Mesenchymal stem cell (in vitro differentiated cells and primary cell): ENCODE data around the gene WNT11.

ENCODE experiments used
- DNase-seq: peaks from one replicate; pipeline ENCODE4 v3.0.0-alpha.2; 2013
- H2AFZ ChIP-seq: one replicate; pipeline ENCODE4 v1.6.1; 2013; ENCODE audit warnings: low read depth, mild to moderate bottlenecking, control low read depth, inconsistent platforms, low read length, moderate library complexity
- H2AK5ac ChIP-seq: 2 replicates; pipeline ENCODE4 v1.6.1; 2013; ENCODE audit warnings: low read length, moderate library complexity, mild to moderate bottlenecking, inconsistent platforms; ENCODE audit not compliant: severe bottlenecking
- H2BK120ac ChIP-seq: one replicate; pipeline ENCODE4 v1.6.1; 2013; ENCODE audit warnings: low read depth, mild to moderate bottlenecking, inconsistent platforms, low read length, moderate library complexity
- H2BK12ac ChIP-seq, 2 experiments: one replicate each; pipeline ENCODE4 v1.6.1; 2013; ENCODE audit warnings: inconsistent platforms in 2 of 2, low read length in 2 of 2, mild to moderate bottlenecking in 2 of 2, moderate library complexity in 2 of 2, control low read depth in 1 of 2
- H2BK15ac ChIP-seq: one replicate; pipeline ENCODE4 v1.6.1; 2013; ENCODE audit warnings: mild to moderate bottlenecking, low read depth, inconsistent platforms; ENCODE audit not compliant: poor library complexity, severe bottlenecking
- H2BK5ac ChIP-seq: 2 replicates; pipeline ENCODE4 v1.6.1; 2013; ENCODE audit warnings: low read depth, mild to moderate bottlenecking, low read length, control low read depth, inconsistent platforms; ENCODE audit not compliant: poor library complexity, severe bottlenecking
- H3K14ac ChIP-seq, 2 experiments: one replicate each; pipeline ENCODE4 v1.6.1; 2013; ENCODE audit warnings: inconsistent platforms in 2 of 2, low read length in 2 of 2, control low read depth in 1 of 2, mild to moderate bottlenecking in 1 of 2, moderate library complexity in 1 of 2
- H3K18ac ChIP-seq, 2 experiments: one replicate each; pipeline ENCODE4 v1.6.1; 2013; ENCODE audit warnings: inconsistent platforms in 2 of 2, low read length in 2 of 2, control low read depth in 1 of 2, low read depth in 1 of 2, mild to moderate bottlenecking in 1 of 2
- H3K23ac ChIP-seq, 2 experiments: one replicate each; pipeline ENCODE4 v1.6.1; 2013; ENCODE audit warnings: inconsistent platforms in 2 of 2, low read length in 2 of 2, mild to moderate bottlenecking in 2 of 2, moderate library complexity in 2 of 2, control low read depth in 1 of 2
- H3K27ac ChIP-seq: 2 replicates; pipeline ENCODE4 v1.5.1; 2013; ENCODE audit warnings: mild to moderate bottlenecking, moderate library complexity, low read length, control low read depth, inconsistent platforms; ENCODE audit not compliant: poor library complexity, severe bottlenecking
- H3K27me3 ChIP-seq, 2 experiments: 2 replicates each; pipeline versions ENCODE4 v1.6.1 to v1.7.0; 2013; ENCODE audit warnings: low read length in 2 of 2, mild to moderate bottlenecking in 2 of 2, moderate library complexity in 2 of 2, control low read depth in 1 of 2, inconsistent platforms in 1 of 2; ENCODE audit not compliant: control insufficient read depth in 1 of 2, insufficient read depth in 1 of 2
- H3K36me3 ChIP-seq, 2 experiments: 2 replicates each; pipeline versions ENCODE4 v1.6.1 to v1.7.0; 2013; ENCODE audit warnings: low read length in 2 of 2, control low read depth in 1 of 2, inconsistent platforms in 1 of 2, low read depth in 1 of 2, mild to moderate bottlenecking in 1 of 2; ENCODE audit not compliant: insufficient read depth in 2 of 2, control insufficient read depth in 1 of 2
- H3K4ac ChIP-seq, 2 experiments: one replicate each; pipeline ENCODE4 v1.6.1; 2013; ENCODE audit warnings: inconsistent platforms in 2 of 2, low read length in 2 of 2, mild to moderate bottlenecking in 2 of 2, moderate library complexity in 2 of 2, control low read depth in 1 of 2, low read depth in 1 of 2
- H3K4me1 ChIP-seq: 2 replicates; pipeline ENCODE4 v1.6.1; 2013; ENCODE audit warnings: low read depth, low read length, control low read depth; ENCODE audit not compliant: control insufficient read depth, insufficient read depth
- H3K4me2 ChIP-seq: 2 replicates; pipeline ENCODE4 v1.6.1; 2013; ENCODE audit warnings: low read length, mild to moderate bottlenecking, inconsistent platforms; ENCODE audit not compliant: poor library complexity, severe bottlenecking
- H3K4me3 ChIP-seq, 2 experiments: 2 replicates each; pipeline versions ENCODE4 v1.5.1 to v1.7.0; 2013; ENCODE audit warnings: low read length in 2 of 2, mild to moderate bottlenecking in 2 of 2, control low read depth in 1 of 2, low read depth in 1 of 2; ENCODE audit not compliant: insufficient read depth in 1 of 2
- H3K79me1 ChIP-seq: replicated peaks from 2 replicates; pipeline ENCODE4 v1.6.1; 2013; ENCODE audit warnings: mild to moderate bottlenecking, control low read depth, low read length, inconsistent platforms; ENCODE audit not compliant: poor library complexity, severe bottlenecking
- H3K9ac ChIP-seq: 2 replicates; pipeline ENCODE4 v1.7.0; 2013; ENCODE audit warnings: mild to moderate bottlenecking, low read length, moderate library complexity
- H3K9me3 ChIP-seq: 2 replicates; pipeline ENCODE4 v1.7.0; 2013; ENCODE audit warnings: mild to moderate bottlenecking, low read length; ENCODE audit not compliant: control insufficient read depth
- H4K8ac ChIP-seq: one replicate; pipeline ENCODE4 v1.6.1; 2013; ENCODE audit warnings: inconsistent platforms, mild to moderate bottlenecking, low read length, moderate library complexity
- H4K91ac ChIP-seq: one replicate; pipeline ENCODE4 v1.6.1; 2013; ENCODE audit warnings: mild to moderate bottlenecking, low read length, inconsistent platforms
- WGBS: methylation state at CpG from one replicate; pipeline ENCODE4 v1.1.7; 2013; ENCODE audit warnings: mixed read lengths; 5-methylcytosine and 5-hydroxymethylcytosine counted together

Gene WNT11

GRCh38 chr11:76205252-76206076, 838 bp downstream of the WNT11 start:
- Histone ChIP-seq H4K91ac (no peak overlapping the region), H3K4ac (no peak overlapping the region), H3K4me2 (no peak overlapping the region), H2AK5ac (no peak overlapping the region), H3K14ac (no peak overlapping the region), H2BK5ac (no peak overlapping the region), H2BK12ac (no peak overlapping the region), H3K9me3 (no peaks in the 10 kb centered on the region), H2BK120ac (no peak overlapping the region), H3K4me1 (peaks cover 44% of the 10 kb centered on the region), H3K27ac (no peak overlapping the region), H3K9ac (no peak overlapping the region), H3K18ac (no peak overlapping the region), H2BK15ac (no peak overlapping the region), H3K27me3 (peaks cover 35 to 84% of the 10 kb centered on the region in 2 experiments), H3K4me3 (no peak overlapping the region), H4K8ac (no peak overlapping the region), H3K79me1 (no peaks in the 10 kb centered on the region), H3K23ac (no peak overlapping the region), H2AFZ (no peak overlapping the region), H3K36me3 (no peaks in the 10 kb centered on the region)
- 10% methylated on average over 23 of the region's 23 CpGs for WGBS
- no peak for DNase-seq

- Histone ChIP-seq H3K9ac (no peak overlapping the region), H2AK5ac (no peak overlapping the region), H2BK12ac (no peak overlapping the region), H2BK120ac (no peak overlapping the region), H3K14ac (no peak overlapping the region), H4K8ac (no peak overlapping the region), H3K79me1 (no peaks in the 10 kb centered on the region), H2AFZ (no peak overlapping the region), H3K4me3 (no peak overlapping the region), H3K4me2 (no peak overlapping the region), H3K23ac (no peak overlapping the region), H3K27me3 (peaks cover 30 to 87% of the 10 kb centered on the region in 2 experiments), H2BK15ac (no peak overlapping the region), H3K36me3 (no peaks in the 10 kb centered on the region), H4K91ac (no peak overlapping the region), H3K4me1 (peaks cover 29% of the 10 kb centered on the region), H3K18ac (no peak overlapping the region), H3K27ac (no peak overlapping the region), H3K4ac (no peak overlapping the region), H2BK5ac (no peak overlapping the region), H3K9me3 (no peaks in the 10 kb centered on the region)
- no peak for DNase-seq
- 72% methylated on average over 4 of the region's 5 CpGs for WGBS
These were observed 2.4 kb downstream of the WNT11 start for GRCh38 chr11:76203937-76204336.

- Histone ChIP-seq H3K9ac (no peak overlapping the region), H2AK5ac (no peak overlapping the region), H3K27ac (no peak overlapping the region), H2BK12ac (no peak overlapping the region), H4K8ac (no peak overlapping the region), H3K4me3 (no peak overlapping the region), H3K27me3 (peaks cover 30 to 82% of the 10 kb centered on the region in 2 experiments), H3K23ac (no peak overlapping the region), H3K18ac (no peak overlapping the region), H2AFZ (no peak overlapping the region), H3K4ac (no peak overlapping the region), H2BK120ac (no peak overlapping the region), H3K4me1 (peaks cover 23% of the 10 kb centered on the region), H4K91ac (no peak overlapping the region), H2BK5ac (no peak overlapping the region), H3K79me1 (no peaks in the 10 kb centered on the region), H3K14ac (no peak overlapping the region), H3K36me3 (no peaks in the 10 kb centered on the region), H3K4me2 (no peak overlapping the region), H3K9me3 (no peaks in the 10 kb centered on the region), H2BK15ac (no peak overlapping the region)
- DNase-seq, result no peak
- WGBS, result 83% methylated on average over 8 of the region's 13 CpGs
These were observed 3.0 kb downstream of the WNT11 start for GRCh38 chr11:76203131-76203925.

- WGBS, result 94% methylated on average over 11 of the region's 11 CpGs
- Histone ChIP-seq H3K18ac (no peak overlapping the region), H3K23ac (no peak overlapping the region), H2BK120ac (no peak overlapping the region), H2AFZ (no peak overlapping the region), H2BK15ac (no peak overlapping the region), H4K8ac (no peak overlapping the region), H3K79me1 (no peaks in the 10 kb centered on the region), H3K4me2 (no peak overlapping the region), H3K9ac (no peak overlapping the region), H2AK5ac (no peak overlapping the region), H3K4me1 (peaks cover 13% of the 10 kb centered on the region), H3K4ac (no peak overlapping the region), H4K91ac (no peak overlapping the region), H3K4me3 (no peak overlapping the region), H3K14ac (no peak overlapping the region), H3K27ac (no peak overlapping the region), H3K9me3 (no peaks in the 10 kb centered on the region), H3K36me3 (no peaks in the 10 kb centered on the region), H2BK5ac (no peak overlapping the region), H2BK12ac (no peak overlapping the region), H3K27me3 (peaks cover 24 to 77% of the 10 kb centered on the region in 2 experiments)
- DNase-seq, result no peak
These were observed 4.5 kb downstream of the WNT11 start for GRCh38 chr11:76201672-76202412.
